Measurements from ENCODE around the gene ZNF32. TPM values are rescaled to one million over a fixed set of nuclear protein-coding genes. Genes with fewer than 3 reads are reported as not detected.

Gene ZNF32
- total and polyA plus RNA-seq, 2 of the 4 experiments (the other 2 are of a cell fraction) = 30.1 to 31.2 TPM

GRCh38 chr10:43619368-43619767, 29.3 kb downstream of the ZNF32 start:
- TF ChIP-seq CEBPB (IDR thresholded peaks at IDR 0.05; ENCODE audit: low read depth, low read length) (no peak), FOS (IDR thresholded peaks at IDR 0.05; ENCODE audit: low read depth, low read length) (no peak), MAFK (IDR thresholded peaks at IDR 0.05; ENCODE audit: low read depth, low read length) (no peak), CTCF (conservative IDR thresholded peaks at IDR 0.05; ENCODE audit: low read depth, low read length) (no peak), ELK1 (IDR thresholded peaks at IDR 0.05; ENCODE audit: borderline replicate concordance, low read depth, low read length) (no peak), POLR2A (IDR thresholded peaks at IDR 0.05; ENCODE audit: low read depth, low read length) (no peak), BHLHE40 (IDR thresholded peaks at IDR 0.05; ENCODE audit: low read depth, low read length) (no peak), SMC3 (IDR thresholded peaks at IDR 0.05; ENCODE audit: low read depth, low read length) (no peak), MXI1 (IDR thresholded peaks at IDR 0.05; ENCODE audit: borderline replicate concordance, low read depth, low read length) (no peak), USF2 (IDR thresholded peaks at IDR 0.05; ENCODE audit: low read depth, low read length) (no peak), RAD21 (IDR thresholded peaks at IDR 0.05; ENCODE audit: low read length) (no peak), RCOR1 (IDR thresholded peaks at IDR 0.05; ENCODE audit: insufficient replicate concordance, low read length) (no peak), MAZ (IDR thresholded peaks at IDR 0.05; ENCODE audit: borderline replicate concordance, low read depth, low read length) (no peak), RFX5 (IDR thresholded peaks at IDR 0.05; ENCODE audit: low read depth, low read length) (no peak), NFE2L2 (IDR thresholded peaks at IDR 0.05; ENCODE audit: low read depth, low read length) (no peak), CHD1 (IDR thresholded peaks at IDR 0.05; ENCODE audit: low read depth, low read length) (no peak)
- WGBS, 2 experiments (ENCODE audit: extremely low coverage in 2 of 2, insufficient read length in 1 of 2) = no CpG with 5 or more reads among the region's 2 CpGs
- no peak overlapping the region for H2BK120ac ChIP-seq (ENCODE audit: low read depth, low read length)

More at GRCh38 chr10:43619368-43619767, 29.3 kb downstream of the ZNF32 start:
- no peak overlapping the region for H3K9ac ChIP-seq (ENCODE audit: low read depth, low read length)
- H4K8ac ChIP-seq (ENCODE audit: low read depth in 2 of 2, low read length in 2 of 2) = no peak overlapping the region
- H2BK5ac ChIP-seq (ENCODE audit: low read depth, low read length, poor library complexity, severe bottlenecking) = no peak overlapping the region
- no peaks in the 10 kb centered on the region for H4K20me1 ChIP-seq (ENCODE audit: insufficient read depth, low read length)
- H3K14ac ChIP-seq (replicated peaks; ENCODE audit: low read depth, low read length) = no peak overlapping the region
- DNase-seq = no peak
- dilution Hi-C loops (cut with HindIII; ENCODE audit: low sequenced_read_pairs, unreplicated experiment) (no loop called here), in situ Hi-C loops (cut with MboI; ENCODE audit: low sequenced_read_pairs) (no loop called here), intact Hi-C loops (cut with micrococcal nuclease) (no loop called here)
- H3K27me3 ChIP-seq (ENCODE audit: control insufficient read depth, insufficient read depth, low read length) = no peaks in the 10 kb centered on the region
- H2AK9ac ChIP-seq (replicated peaks; ENCODE audit: low read depth, low read length, poor library complexity) = no peak overlapping the region
- H3K36me3 ChIP-seq (ENCODE audit: control insufficient read depth, insufficient read depth, low read length) = peaks cover 4% of the 10 kb centered on the region; the same call in 1 of the 2 replicates
- no peak for ATAC-seq (ENCODE audit: low read depth)
- no TSS peak for BruUV-seq (replicated peaks)
- H3K9me3 ChIP-seq (ENCODE audit: control insufficient read depth, insufficient read depth, low read length) = peaks cover 19% of the 10 kb centered on the region
- no peak overlapping the region for H2AFZ ChIP-seq (replicated peaks; ENCODE audit: low read length, poor library complexity)
- H3K9me1 ChIP-seq (ENCODE audit: insufficient read depth, low read length) = no peaks in the 10 kb centered on the region
- H3K18ac ChIP-seq (ENCODE audit: low read depth, low read length) = no peak overlapping the region
- no peak overlapping the region for H3K4me3 ChIP-seq (ENCODE audit: insufficient read depth, low read depth, low read length)
- H4K5ac ChIP-seq (ENCODE audit: low read depth, low read length) = no peak overlapping the region
- no peak overlapping the region for H2AK5ac ChIP-seq (ENCODE audit: low read depth, low read length)
- no peak overlapping the region for H2BK15ac ChIP-seq (ENCODE audit: low read depth, low read length)
- H3K56ac ChIP-seq (ENCODE audit: extremely low read depth, insufficient read depth, low read length) = no peak overlapping the region
- H2BK20ac ChIP-seq (ENCODE audit: low read depth, low read length) = no peak overlapping the region
- H3K79me1 ChIP-seq (ENCODE audit: low read depth in 1 of 2, low read length in 2 of 2) = no peaks in the 10 kb centered on the region; a peak in 1 of 4 replicates
- H3K4me2 ChIP-seq (ENCODE audit: low read depth, low read length) = no peak overlapping the region
- H3K27ac ChIP-seq (ENCODE audit: insufficient read depth, low read length) = no peak overlapping the region
- no peaks in the 10 kb centered on the region for H3K4me1 ChIP-seq (ENCODE audit: control insufficient read depth, insufficient read depth, low read length)
- H3K23ac ChIP-seq (ENCODE audit: low read depth, low read length) = no peak overlapping the region
- ChIA-PET CTCF (no interaction called here), POLR2A (ENCODE audit: unreplicated experiment) (no interaction called here)
- H3K4ac ChIP-seq (ENCODE audit: low read depth, low read length) = no peak overlapping the region
- no peak overlapping the region for H4K91ac ChIP-seq (ENCODE audit: insufficient read depth, low read depth, low read length)
